GM23248 (cell line): Measurements from ENCODE around the gene SLC9A9.

Experiments
- EZH2 ChIP-seq: fragments of 200-600 bp; sonication (generic); IDR thresholded peaks from 2 replicates; pipeline ENCODE4 v1.6.1; 2018; ENCODE audit warnings: antibody characterized with exemption, mild to moderate bottlenecking; ENCODE audit not compliant: insufficient read depth, poor library complexity, severe bottlenecking
- EZH2phosphoT487 ChIP-seq: fragments of 200-600 bp; sonication (generic); IDR thresholded peaks from 2 replicates; pipeline ENCODE4 v1.6.1; 2018; ENCODE audit warnings: antibody characterized with exemption, moderate library complexity, mild to moderate bottlenecking, low read depth; ENCODE audit not compliant: insufficient read depth

DNA sequence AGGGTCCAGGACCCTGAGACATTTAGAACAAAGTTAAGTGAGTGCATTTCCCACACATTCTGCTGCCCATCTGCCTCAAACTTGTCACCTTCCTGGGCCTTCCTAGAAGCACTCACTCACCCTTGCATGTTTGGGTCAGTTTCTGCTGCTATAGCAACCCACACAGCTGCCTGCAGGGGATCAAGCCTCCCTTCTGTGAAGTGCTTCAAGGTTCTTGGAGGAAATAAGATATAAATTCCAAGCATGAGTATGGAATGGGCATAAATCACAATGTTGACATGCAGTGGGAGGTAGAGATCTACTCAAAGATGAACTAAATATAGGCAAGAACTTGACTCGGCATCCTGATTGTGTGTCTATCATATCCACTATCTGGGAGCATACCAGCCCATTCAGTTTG, 140.4 kb downstream of the SLC9A9 start:
- TF ChIP-seq EZH2 (no peak), EZH2phosphoT487 (no peak)
